Transverse colon (tissue), 4 donors: ENCODE data around the gene RABEP1. TPM values are rescaled to one million over a fixed set of nuclear protein-coding genes. Genes with fewer than 3 reads are reported as not detected.

Source experiments
- DNase-seq: peaks from one replicate; pipeline ENCODE4 v3.0.0-alpha.2; 2019
- H3K27ac ChIP-seq, 4 donors: fragments of 200-600 bp; sonication (generic); 2 replicates each; pipeline ENCODE4 v1.5.1; 2016 to 2018; ENCODE audit warnings: inconsistent platforms in 4 of 4
- H3K27me3 ChIP-seq: fragments of 200-600 bp; sonication (generic); 2 replicates; pipeline ENCODE4 v1.5.1; 2017; ENCODE audit warnings: inconsistent platforms
- H3K36me3 ChIP-seq, 4 donors: fragments of 200-600 bp; sonication (generic); 2 replicates each; pipeline ENCODE4 v1.5.1; 2017 to 2019; ENCODE audit warnings: inconsistent platforms in 4 of 4
- H3K4me1 ChIP-seq, 4 donors: fragments of 200-600 bp; sonication (generic); 2 replicates each; pipeline ENCODE4 v1.5.1; 2017 to 2020; ENCODE audit warnings: inconsistent platforms in 4 of 4
- H3K4me3 ChIP-seq, 4 donors: fragments of 200-600 bp; sonication (generic); 1 replicate in 1 of 4; 2 replicates in 3 of 4; pipeline versions ENCODE4 v1.5.1 to v1.6.1; 2017 to 2019; ENCODE audit warnings: inconsistent platforms in 4 of 4
- H3K9me3 ChIP-seq, 2 donors: fragments of 200-600 bp; sonication (generic); 2 replicates each; pipeline ENCODE4 v1.5.1; 2017 to 2019; ENCODE audit warnings: inconsistent platforms in 2 of 2
- CTCF ChIP-seq, 5 experiments: fragments of 200-600 bp in 3 of 5; fragments of 450-650 bp in 2 of 5; sonication (generic) in 3 of 5; IDR thresholded peaks; 1 replicate in 2 of 5; 2 replicates in 3 of 5; pipeline ENCODE4 v1.5.1; 2016 to 2017; ENCODE audit warnings: antibody characterized with exemption in 5 of 5, inconsistent platforms in 3 of 5, mild to moderate bottlenecking in 2 of 5, moderate library complexity in 1 of 5
- EP300 ChIP-seq: sonication (generic); formaldehyde crosslinking; IDR thresholded peaks from one replicate; pipeline ENCODE4 v1.6.1; 2017; ENCODE audit warnings: antibody characterized with exemption, low read depth
- POLR2A ChIP-seq: fragments of 450-650 bp; IDR thresholded peaks from one replicate; pipeline ENCODE4 v1.6.1; 2016; ENCODE audit warnings: antibody characterized with exemption, mild to moderate bottlenecking, moderate library complexity
- POLR2AphosphoS5 ChIP-seq, 3 donors: sonication (generic); formaldehyde crosslinking; IDR thresholded peaks; one replicate each; pipeline ENCODE4 v1.6.1; 2016; ENCODE audit warnings: antibody characterized with exemption in 3 of 3
- WGBS, 2 donors: methylation state at CpG; one replicate each; pipeline ENCODE4 v1.1.5; 2018; ENCODE audit warnings: low coverage in 1 of 2; 5-methylcytosine and 5-hydroxymethylcytosine counted together
- in situ Hi-C, 4 donors: fragments of 200-750 bp; cut with MboI; loops; one replicate each; pipeline versions ENCODE4 v1.15.0 to v1.15.1; 2017; ENCODE audit warnings: low sequenced_read_pairs in 3 of 4, low pct_ligation_motif_present in 1 of 4, low pct_unique_long_range_greater_than_20kb in 1 of 4
- intact Hi-C: fragments of 100-400 bp; cut with DNase I; formaldehyde crosslinking; loops from one replicate; pipeline ENCODE4 v1.15.1; 2023; ENCODE audit warnings: low total_unique reads
- total RNA-seq, 4 donors: library from RNA; depleted of rRNA; stranded (reverse); fragments of >200 nt; gene quantifications; one replicate each; pipeline ENCODE4 v1.1.0, GENCODE V29; 2016

RABEP1 gene
- total RNA-seq, 4 donors from 2014 or later, result 23.6 to 43.8 (median 36.0) TPM

- DNase-seq, result no peak
- in situ Hi-C loops, result no loop called here
- TF ChIP-seq POLR2A (no peak), POLR2AphosphoS5 (IDR thresholded peaks at IDR 0.05) (no peak), EP300 (no peak), CTCF (IDR thresholded peaks at IDR 0.05) (no peak)
- WGBS, 2 donors, result 78 to 88% methylated on average over 1 to 2 of the region's 2 CpGs
- Histone ChIP-seq H3K4me3 (no peak overlapping the region), H3K27ac (no peak overlapping the region), H3K27me3 (no peaks in the 10 kb centered on the region), H3K36me3 (peaks cover 0 to 43% (median 21%) of the 10 kb centered on the region in 4 donors), H3K9me3 (no peaks in the 10 kb centered on the region), H3K4me1 (no peaks in the 10 kb centered on the region)
- intact Hi-C loops, result no loop called here
Measured at GRCh38 chr17:5354886-5355415, 72.9 kb downstream of the RABEP1 start.

DNA sequence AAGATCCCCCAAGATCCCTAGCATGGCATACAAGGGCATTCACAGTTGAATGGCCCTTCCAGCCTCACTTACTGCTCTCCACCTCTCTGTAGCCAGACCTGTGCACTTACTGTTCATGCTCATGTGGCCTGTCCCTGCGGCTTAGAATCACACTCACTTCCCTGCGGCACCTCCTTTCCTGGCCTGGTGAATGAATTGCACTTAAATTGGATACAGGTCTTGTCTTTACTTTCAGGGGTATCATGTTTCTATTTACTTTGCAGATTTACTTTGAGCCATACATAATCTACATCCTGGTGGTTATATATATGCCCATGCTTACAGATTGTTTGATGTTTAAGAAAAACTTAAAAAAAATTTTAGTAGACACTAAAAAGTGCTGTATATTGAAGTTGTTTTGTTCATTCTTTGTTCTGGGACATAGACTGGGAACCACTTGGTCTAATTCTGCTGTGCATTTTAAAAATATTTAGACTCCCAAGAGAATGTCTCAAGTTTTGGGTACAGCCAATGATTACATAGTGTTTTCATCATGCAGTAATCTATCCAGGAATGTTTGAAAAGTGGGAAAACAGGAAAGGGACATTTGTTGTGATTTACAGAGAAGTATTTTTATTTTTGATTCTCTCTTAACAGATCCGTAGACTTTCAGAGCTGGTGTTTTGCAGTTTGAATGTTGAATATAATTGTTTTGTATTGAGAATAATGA lies 73.5 kb downstream of the RABEP1 start:
- TF ChIP-seq POLR2AphosphoS5 (IDR thresholded peaks at IDR 0.05) (no peak), EP300 (no peak), CTCF (IDR thresholded peaks at IDR 0.05) (no peak), POLR2A (no peak)
- in situ Hi-C loops, result no loop called here
- H3K9me3 ChIP-seq, result no peaks in the 10 kb centered on the region
- H3K36me3 ChIP-seq, result peaks cover 0 to 40% (median 20%) of the 10 kb centered on the region in 4 donors
- no peak overlapping the region for H3K27ac ChIP-seq
- intact Hi-C loops, result no loop called here
- no peaks in the 10 kb centered on the region for H3K27me3 ChIP-seq
- H3K4me3 ChIP-seq, result no peak overlapping the region
- DNase-seq, result no peak
- H3K4me1 ChIP-seq, result no peaks in the 10 kb centered on the region
- 83 to 85% methylated on average over 3 of the region's 3 CpGs for WGBS, 2 donors

GRCh38 chr17:5361426-5361825 lies 79.3 kb downstream of the RABEP1 start:
- in situ Hi-C loops (no loop called here), intact Hi-C loops (no loop called here)
- 80 to 85% methylated on average over 6 to 9 of the region's 9 CpGs for WGBS, 2 donors
- TF ChIP-seq EP300 (no peak), CTCF (IDR thresholded peaks at IDR 0.05) (no peak), POLR2AphosphoS5 (IDR thresholded peaks at IDR 0.05) (no peak), POLR2A (no peak)
- Histone ChIP-seq H3K27me3 (no peaks in the 10 kb centered on the region), H3K9me3 (no peaks in the 10 kb centered on the region), H3K36me3 (peaks cover 0 to 20% (median 9%) of the 10 kb centered on the region in 4 donors), H3K4me1 (no peaks in the 10 kb centered on the region), H3K27ac (no peak overlapping the region), H3K4me3 (no peak overlapping the region)
- DNase-seq, result no peak

GRCh38 chr17:5362162-5362811 lies 80.2 kb downstream of the RABEP1 start:
- Histone ChIP-seq H3K27me3 (no peaks in the 10 kb centered on the region), H3K9me3 (no peaks in the 10 kb centered on the region), H3K36me3 (peaks cover 0 to 20% (median 9%) of the 10 kb centered on the region in 4 donors), H3K4me3 (no peak overlapping the region), H3K4me1 (no peaks in the 10 kb centered on the region), H3K27ac (no peak overlapping the region)
- TF ChIP-seq POLR2AphosphoS5 (IDR thresholded peaks at IDR 0.05) (no peak), EP300 (no peak), CTCF (IDR thresholded peaks at IDR 0.05) (no peak), POLR2A (no peak)
- DNase-seq, result no peak
- in situ Hi-C loops, result no loop called here
- intact Hi-C loops, result no loop called here
- 77 to 80% methylated on average over 6 to 7 of the region's 7 CpGs for WGBS, 2 donors
